Left lung (tissue), 10 donors: ENCODE results near the gene IRX6. TPM values are rescaled to one million over a fixed set of nuclear protein-coding genes. Genes with fewer than 3 reads are reported as not detected.

Experiments used
- ATAC-seq: fragments of 200-7000 bp; cut with Tn5 transposase; one replicate; pipeline ENCODE4 v1.9.1; 2020; ENCODE audit warnings: moderate library complexity
- DNase-seq, 4 donors: peaks; one replicate each; pipeline ENCODE4 v3.0.0-alpha.2; 2013 to 2020
- H3K27ac ChIP-seq, 2 donors: fragments of 200-600 bp; sonication (generic) in 1 of 2; one replicate each; pipeline versions ENCODE4 v1.5.0 to v1.8.0; 2020 to 2021
- H3K27me3 ChIP-seq, 2 donors: fragments of 200-600 bp; sonication (generic) in 1 of 2; one replicate each; pipeline versions ENCODE4 v1.5.0 to v1.8.0; 2020 to 2021
- H3K36me3 ChIP-seq, 2 donors: fragments of 200-600 bp; sonication (generic) in 1 of 2; one replicate each; pipeline versions ENCODE4 v1.5.0 to v1.8.0; 2020 to 2021
- H3K4me1 ChIP-seq, 2 donors: fragments of 200-600 bp; one replicate each; pipeline ENCODE4 v1.8.0; 2021
- H3K4me3 ChIP-seq, 2 donors: fragments of 200-600 bp; sonication (generic) in 1 of 2; one replicate each; pipeline versions ENCODE4 v1.5.0 to v1.8.0; 2020 to 2021; ENCODE audit warnings: mild to moderate bottlenecking in 1 of 2
- H3K9me3 ChIP-seq, 2 donors: fragments of 200-600 bp; sonication (generic) in 1 of 2; one replicate each; pipeline versions ENCODE4 v1.5.0 to v1.8.0; 2020 to 2021
- CTCF ChIP-seq, 2 donors: fragments of 200-600 bp; sonication (generic) in 1 of 2; IDR thresholded peaks; one replicate each; pipeline versions ENCODE4 v1.5.0 to v1.8.0; 2021; ENCODE audit warnings: antibody characterized with exemption in 2 of 2
- intact Hi-C, 2 donors: fragments of 100-400 bp; cut with DNase I; formaldehyde crosslinking; loops; one replicate each; pipeline versions ENCODE4 v1.11.2 to v1.14.2; 2022
- polyA plus RNA-seq, 6 donors: library from polyadenylated mRNA; unstranded; fragments of 120-200 nt; gene quantifications; one replicate each; pipeline ENCODE4 v1.2.1, GENCODE V29; 2013; ENCODE audit not compliant: insufficient read length in 6 of 6
- total RNA-seq, 2 donors: library from RNA; stranded (reverse); fragmentation: NEBNext Ultra II Directional; extraction: Animal tissue kit (Norgen Biotek cat#: 25700); gene quantifications; one replicate each; pipeline ENCODE4 v1.2.1, GENCODE V29; 2021
- donor health status: DM: no; HTN: yes; CAD: no.
- donor health status: DM: no; HTN: no; CAD: no.

IRX6 gene
- total and polyA plus RNA-seq, 8 donors = 2.6 to 14.0 (median 11.2) TPM

- Histone ChIP-seq H3K36me3 (no peaks in the 10 kb centered on the region), H3K4me1 (no peaks in the 10 kb centered on the region), H3K27ac (no peak overlapping the region), H3K9me3 (peaks cover 0 to 15% of the 10 kb centered on the region in 2 donors), H3K4me3 (no peak overlapping the region), H3K27me3 (no peaks in the 10 kb centered on the region)
- ATAC-seq = no peak
- TF ChIP-seq CTCF (IDR thresholded peaks at IDR 0.05) = no peak
- no peak for DNase-seq
- intact Hi-C loops = no loop called here
These were observed 39.3 kb upstream of the IRX6 start for GRCh38 chr16:55284718-55285099.

- DNase-seq (no peak), ATAC-seq (no peak)
- intact Hi-C loops = no loop called here
These were observed 38.4 kb upstream of the IRX6 start for GRCh38 chr16:55285586-55285985.

GRCh38 chr16:55289353-55289752 is 34.6 kb upstream of the IRX6 start:
- DNase-seq = no peak
- H3K4me1 ChIP-seq = no peaks in the 10 kb centered on the region
- ATAC-seq = no peak
- no peak for TF ChIP-seq CTCF (IDR thresholded peaks at IDR 0.05)
- no peak overlapping the region for H3K4me3 ChIP-seq
- no peak overlapping the region for H3K27ac ChIP-seq
- intact Hi-C loops = no loop called here
- no peaks in the 10 kb centered on the region for H3K27me3 ChIP-seq
- peaks cover 0 to 15% of the 10 kb centered on the region in 2 donors for H3K9me3 ChIP-seq
- H3K36me3 ChIP-seq = no peaks in the 10 kb centered on the region

More at GRCh38 chr16:55285586-55285985, 38.4 kb upstream of the IRX6 start:
- Histone ChIP-seq H3K4me3 (no peak overlapping the region), H3K27ac (no peak overlapping the region), H3K9me3 (peaks cover 0 to 15% of the 10 kb centered on the region in 2 donors), H3K4me1 (no peaks in the 10 kb centered on the region), H3K36me3 (no peaks in the 10 kb centered on the region), H3K27me3 (no peaks in the 10 kb centered on the region)
- no peak for TF ChIP-seq CTCF (IDR thresholded peaks at IDR 0.05)

GRCh38 chr16:55291847-55292246 is 32.2 kb upstream of the IRX6 start:
- H3K9me3 ChIP-seq = peaks cover 0 to 15% of the 10 kb centered on the region in 2 donors
- H3K36me3 ChIP-seq = no peaks in the 10 kb centered on the region
- ATAC-seq (no peak), DNase-seq (no peak)
- H3K27ac ChIP-seq = no peak overlapping the region
- no peak overlapping the region for H3K4me3 ChIP-seq
- no peaks in the 10 kb centered on the region for H3K27me3 ChIP-seq
- TF ChIP-seq CTCF (IDR thresholded peaks at IDR 0.05) = no peak
- intact Hi-C loops = no loop called here
- no peaks in the 10 kb centered on the region for H3K4me1 ChIP-seq

- H3K4me1 ChIP-seq = no peaks in the 10 kb centered on the region
- DNase-seq (no peak), ATAC-seq (no peak)
- intact Hi-C loops = no loop called here
- H3K4me3 ChIP-seq = no peak overlapping the region
- no peaks in the 10 kb centered on the region for H3K27me3 ChIP-seq
- no peak overlapping the region for H3K27ac ChIP-seq
- TF ChIP-seq CTCF (IDR thresholded peaks at IDR 0.05) = no peak
- no peaks in the 10 kb centered on the region for H3K36me3 ChIP-seq
- peaks cover 0 to 14% of the 10 kb centered on the region in 2 donors for H3K9me3 ChIP-seq
These were observed 31.5 kb upstream of the IRX6 start for GRCh38 chr16:55292491-55292890.
